ENCODE data around the gene NIN. TPM values are rescaled to one million over a fixed set of nuclear protein-coding genes. Genes with fewer than 3 reads are reported as not detected.

The NIN gene
- total RNA-seq, 4 donors from 2014 or later = 22.3 to 25.5 (median 22.5) TPM

- Histone ChIP-seq H3K4me1 (peaks cover 20 to 27% of the 10 kb centered on the region in 2 donors), H3K36me3 (peaks cover 0 to 3% of the 10 kb centered on the region in 2 donors), H3K27ac (peak overlapping the region in 2 of 3 donors; percentile 1 to 3), H3K4me3 (replicated peaks in 1 of 3) (no peak overlapping the region), H3K27me3 (no peaks in the 10 kb centered on the region), H3K9me3 (no peaks in the 10 kb centered on the region)
- intact Hi-C loops (cut with DNase I) = no loop called here
- WGBS, 2 donors = 88 to 91% methylated on average over 4 of the region's 4 CpGs
- TF ChIP-seq CTCF (IDR thresholded peaks at IDR 0.05) (no peak), POLR2A (IDR thresholded peaks at IDR 0.05) (no peak)
- DNase-seq = no peak
These were observed 91.8 kb downstream of the NIN start for GRCh38 chr14:50739186-50739585.

- Histone ChIP-seq H3K36me3 (no peaks in the 10 kb centered on the region), H3K9me3 (no peaks in the 10 kb centered on the region), H3K27me3 (no peaks in the 10 kb centered on the region), H3K4me3 (replicated peaks in 1 of 3) (no peak overlapping the region), H3K4me1 (peaks cover 20 to 32% of the 10 kb centered on the region in 2 donors), H3K27ac (peak overlapping the region; percentile 71 to 82 (median 76))
- 60 to 65% methylated on average over 6 of the region's 6 CpGs for WGBS, 2 donors
- peak; percentile 62 to 74 for DNase-seq
- TF ChIP-seq CTCF (IDR thresholded peaks at IDR 0.05) (peak in 2 of 6 experiments; percentile 10 to 18), POLR2A (IDR thresholded peaks at IDR 0.05) (no peak)
- intact Hi-C loops (cut with DNase I) = no loop called here
These were observed 94.0 kb downstream of the NIN start for GRCh38 chr14:50736932-50737419.

- 62 to 67% methylated on average over 4 of the region's 4 CpGs for WGBS, 2 donors
- Histone ChIP-seq H3K4me3 (replicated peaks in 1 of 3) (no peak overlapping the region), H3K27ac (peak overlapping the region; percentile 71 to 82 (median 76)), H3K9me3 (no peaks in the 10 kb centered on the region), H3K36me3 (no peaks in the 10 kb centered on the region), H3K27me3 (no peaks in the 10 kb centered on the region), H3K4me1 (peaks cover 20 to 32% of the 10 kb centered on the region in 2 donors)
- no peak for DNase-seq
- TF ChIP-seq CTCF (IDR thresholded peaks at IDR 0.05) (no peak), POLR2A (IDR thresholded peaks at IDR 0.05) (no peak)
- intact Hi-C loops (cut with DNase I) = no loop called here
These were observed 95.8 kb downstream of the NIN start for GRCh38 chr14:50734950-50735695.

GRCh38 chr14:50733494-50733893 lies 97.5 kb downstream of the NIN start:
- Histone ChIP-seq H3K36me3 (peaks cover 7 to 10% of the 10 kb centered on the region in 2 donors), H3K9me3 (no peaks in the 10 kb centered on the region), H3K4me1 (peaks cover 20 to 32% of the 10 kb centered on the region in 2 donors), H3K27me3 (no peaks in the 10 kb centered on the region), H3K27ac (no peak overlapping the region), H3K4me3 (replicated peaks in 1 of 3) (no peak overlapping the region)
- TF ChIP-seq CTCF (IDR thresholded peaks at IDR 0.05) (no peak), POLR2A (IDR thresholded peaks at IDR 0.05) (no peak)
- intact Hi-C loops (cut with DNase I) = no loop called here
- 92 to 93% methylated on average over 2 of the region's 2 CpGs for whole genome bisulfite sequencing, 2 donors
- no peak for DNase-seq

- no peak for DNase-seq
- TF ChIP-seq CTCF (IDR thresholded peaks at IDR 0.05) (no peak), POLR2A (IDR thresholded peaks at IDR 0.05) (no peak)
- Histone ChIP-seq H3K36me3 (peaks cover 20 to 24% of the 10 kb centered on the region in 2 donors), H3K4me3 (replicated peaks in 1 of 3) (no peak overlapping the region), H3K4me1 (peaks cover 0 to 5% of the 10 kb centered on the region in 2 donors), H3K9me3 (no peaks in the 10 kb centered on the region), H3K27ac (no peak overlapping the region), H3K27me3 (no peaks in the 10 kb centered on the region)
- intact Hi-C loops (cut with DNase I) = no loop called here
- 82% methylated on average over 6 of the region's 6 CpGs for WGBS, 2 donors
These were observed 102.1 kb downstream of the NIN start for GRCh38 chr14:50728836-50729235.
